Transverse colon (tissue), 4 donors: ENCODE data around the gene SLFN12L.

Experiments
- CTCF ChIP-seq, 5 experiments: fragments of 200-600 bp in 3 of 5; fragments of 450-650 bp in 2 of 5; sonication (generic) in 3 of 5; IDR thresholded peaks; 1 replicate in 2 of 5; 2 replicates in 3 of 5; pipeline ENCODE4 v1.5.1; 2016 to 2017; ENCODE audit warnings: antibody characterized with exemption in 5 of 5, inconsistent platforms in 3 of 5, mild to moderate bottlenecking in 2 of 5, moderate library complexity in 1 of 5
- EP300 ChIP-seq: sonication (generic); formaldehyde crosslinking; IDR thresholded peaks from one replicate; pipeline ENCODE4 v1.6.1; 2017; ENCODE audit warnings: antibody characterized with exemption, low read depth
- POLR2A ChIP-seq: fragments of 450-650 bp; IDR thresholded peaks from one replicate; pipeline ENCODE4 v1.6.1; 2016; ENCODE audit warnings: antibody characterized with exemption, mild to moderate bottlenecking, moderate library complexity
- POLR2AphosphoS5 ChIP-seq, 3 donors: sonication (generic); formaldehyde crosslinking; IDR thresholded peaks; one replicate each; pipeline ENCODE4 v1.6.1; 2016; ENCODE audit warnings: antibody characterized with exemption in 3 of 3

DNA sequence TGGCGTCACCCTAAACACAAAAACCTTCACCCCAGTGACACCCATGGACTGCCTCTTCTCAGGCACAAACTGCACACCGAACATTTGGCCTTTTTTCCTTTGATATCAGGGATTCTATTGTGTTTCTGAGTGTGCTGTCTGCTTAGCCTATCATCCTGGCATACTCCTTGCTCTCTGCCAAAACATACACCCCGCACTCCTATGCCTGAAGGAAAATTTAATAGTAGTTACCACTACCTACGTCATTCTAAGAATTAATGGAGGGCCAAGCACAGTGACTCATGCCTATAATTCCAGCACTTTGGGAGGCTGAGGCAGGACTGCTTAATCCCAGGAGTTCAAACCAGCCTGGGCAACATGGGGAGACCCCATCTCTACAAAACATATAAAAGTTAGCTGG, 69.0 kb downstream of the SLFN12L start:
- no peak for TF ChIP-seq POLR2A
- TF ChIP-seq CTCF (IDR thresholded peaks at IDR 0.05), result no peak
- no peak for TF ChIP-seq EP300
- TF ChIP-seq POLR2AphosphoS5 (IDR thresholded peaks at IDR 0.05), result no peak
